ENCODE measurements around the gene AGBL4. TPM values are rescaled to one million over a fixed set of nuclear protein-coding genes. Genes with fewer than 3 reads are reported as not detected.
"Not testable (repeated sequence)": the region's sequence is repeated elsewhere in the genome, so short reads cannot be mapped to it uniquely, and the experiment has no call there.

The AGBL4 gene
- total and polyA plus RNA-seq, 7 donors = 0.01 to 0.05 TPM; not detected in 5

GRCh38 chr1:49331066-49331852 is 692.5 kb downstream of the AGBL4 start:
- H3K27me3 ChIP-seq (ENCODE audit: insufficient read depth in 3 of 3, low read length in 2 of 3) = no peaks in the 10 kb centered on the region
- H3K27ac ChIP-seq = no peak overlapping the region
- WGBS, 3 donors = 83 to 86% (median 85%) methylated on average over 17 of the region's 17 CpGs
- TF ChIP-seq, protein P1, sequence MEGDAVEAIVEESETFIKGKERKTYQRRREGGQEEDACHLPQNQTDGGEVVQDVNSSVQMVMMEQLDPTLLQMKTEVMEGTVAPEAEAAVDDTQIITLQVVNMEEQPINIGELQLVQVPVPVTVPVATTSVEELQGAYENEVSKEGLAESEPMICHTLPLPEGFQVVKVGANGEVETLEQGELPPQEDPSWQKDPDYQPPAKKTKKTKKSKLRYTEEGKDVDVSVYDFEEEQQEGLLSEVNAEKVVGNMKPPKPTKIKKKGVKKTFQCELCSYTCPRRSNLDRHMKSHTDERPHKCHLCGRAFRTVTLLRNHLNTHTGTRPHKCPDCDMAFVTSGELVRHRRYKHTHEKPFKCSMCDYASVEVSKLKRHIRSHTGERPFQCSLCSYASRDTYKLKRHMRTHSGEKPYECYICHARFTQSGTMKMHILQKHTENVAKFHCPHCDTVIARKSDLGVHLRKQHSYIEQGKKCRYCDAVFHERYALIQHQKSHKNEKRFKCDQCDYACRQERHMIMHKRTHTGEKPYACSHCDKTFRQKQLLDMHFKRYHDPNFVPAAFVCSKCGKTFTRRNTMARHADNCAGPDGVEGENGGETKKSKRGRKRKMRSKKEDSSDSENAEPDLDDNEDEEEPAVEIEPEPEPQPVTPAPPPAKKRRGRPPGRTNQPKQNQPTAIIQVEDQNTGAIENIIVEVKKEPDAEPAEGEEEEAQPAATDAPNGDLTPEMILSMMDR (IDR thresholded peaks at IDR 0.05) = no peak
- no peaks in the 10 kb centered on the region for H3K4me1 ChIP-seq
- no peaks in the 10 kb centered on the region for H3K9me3 ChIP-seq
- intact Hi-C loops (cut with DNase I) = no loop called here
- H3K4me3 ChIP-seq = no peak overlapping the region
- ATAC-seq = no peak
- DNase-seq = no peak
- no peaks in the 10 kb centered on the region for H3K36me3 ChIP-seq (ENCODE audit: insufficient read depth in 1 of 2, low read depth in 1 of 2)

GRCh38 chr1:49323925-49324540 is 699.7 kb downstream of the AGBL4 start:
- Histone ChIP-seq H3K27me3 (ENCODE audit: insufficient read depth in 3 of 3, low read length in 2 of 3) (no peaks in the 10 kb centered on the region), H3K9me3 (no peaks in the 10 kb centered on the region), H3K36me3 (ENCODE audit: insufficient read depth in 1 of 2, low read depth in 1 of 2) (no peaks in the 10 kb centered on the region), H3K4me3 (no peak overlapping the region), H3K4me1 (no peaks in the 10 kb centered on the region), H3K27ac (no peak overlapping the region)
- WGBS, 3 donors = 89 to 98% (median 93%) methylated on average over 2 of the region's 2 CpGs
- intact Hi-C loops (cut with DNase I) = no loop called here
- DNase-seq (no peak), ATAC-seq (no peak)
- TF ChIP-seq, protein P1 (IDR thresholded peaks at IDR 0.05) = no peak

DNA sequence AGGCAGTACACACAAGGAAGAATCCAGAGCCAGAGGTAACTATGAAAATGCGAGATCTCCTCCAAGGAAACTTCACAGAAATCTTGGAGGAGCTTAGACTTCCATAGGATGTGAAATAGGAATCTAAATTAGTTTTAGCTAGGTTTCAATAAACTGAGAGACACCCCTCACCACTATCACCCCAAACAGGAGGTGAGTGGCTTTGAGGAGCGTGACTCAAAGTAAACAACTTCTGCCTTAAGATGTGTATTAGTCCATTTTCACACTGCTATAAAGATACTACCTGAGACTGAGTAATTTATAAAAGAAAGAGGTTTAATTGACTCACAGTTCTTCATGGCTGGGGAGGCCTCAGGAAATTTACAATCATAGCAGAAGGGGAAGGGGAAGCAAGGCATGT is 703.3 kb downstream of the AGBL4 start:
- WGBS, 3 donors = 79 to 82% (median 81%) methylated on average over 2 of the region's 2 CpGs
- intact Hi-C loops (cut with DNase I); DNase-seq: not testable (repeated sequence)

DNA sequence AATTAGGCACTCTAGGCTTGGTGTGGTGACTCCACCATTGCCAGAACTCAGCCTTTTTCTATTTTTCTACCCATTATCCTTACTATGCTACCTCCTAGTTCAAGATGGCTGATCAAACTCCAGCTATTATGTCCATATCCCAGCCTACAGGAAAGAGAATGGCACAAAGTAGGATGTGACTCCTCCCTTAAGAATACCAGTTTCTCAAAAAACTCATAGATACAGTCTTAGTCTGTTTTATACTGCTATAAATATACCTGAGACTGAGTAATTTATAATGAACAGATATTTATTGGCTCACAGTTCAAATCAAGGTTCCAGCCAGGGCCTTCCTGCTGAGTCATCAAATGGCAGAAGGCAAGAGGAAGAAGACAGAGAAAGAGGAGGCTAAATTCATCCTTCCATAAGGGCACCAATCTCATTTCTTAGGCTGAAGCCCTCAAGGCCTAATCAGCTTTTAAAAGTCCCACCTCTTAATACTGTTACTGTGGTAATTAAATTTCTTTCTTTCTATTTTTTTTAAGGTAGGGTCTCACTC is 704.3 kb downstream of the AGBL4 start:
- H3K27ac ChIP-seq = no peak overlapping the region
- H3K36me3 ChIP-seq (ENCODE audit: insufficient read depth in 1 of 2, low read depth in 1 of 2) = no peaks in the 10 kb centered on the region
- intact Hi-C loops (cut with DNase I) = no loop called here
- ATAC-seq = no peak
- H3K9me3 ChIP-seq = no peaks in the 10 kb centered on the region
- no peaks in the 10 kb centered on the region for H3K4me1 ChIP-seq
- H3K4me3 ChIP-seq = no peak overlapping the region
- DNase-seq = no peak
- H3K27me3 ChIP-seq (ENCODE audit: insufficient read depth in 3 of 3, low read length in 2 of 3) = no peaks in the 10 kb centered on the region
- TF ChIP-seq, protein P1 (IDR thresholded peaks at IDR 0.05) = no peak

More for the DNA sequence above, 703.3 kb downstream of the AGBL4 start:
- not testable (repeated sequence) for H3K36me3 ChIP-seq (ENCODE audit: insufficient read depth in 1 of 2, low read depth in 1 of 2); H3K27ac ChIP-seq; ATAC-seq; H3K4me3 ChIP-seq; H3K27me3 ChIP-seq (ENCODE audit: insufficient read depth in 3 of 3, low read length in 2 of 3); H3K4me1 ChIP-seq; H3K9me3 ChIP-seq

GRCh38 chr1:49318218-49318617 is 705.5 kb downstream of the AGBL4 start:
- no peaks in the 10 kb centered on the region for H3K9me3 ChIP-seq
- TF ChIP-seq, protein P1 (IDR thresholded peaks at IDR 0.05) = no peak
- no peaks in the 10 kb centered on the region for H3K36me3 ChIP-seq (ENCODE audit: insufficient read depth in 1 of 2, low read depth in 1 of 2)
- H3K27ac ChIP-seq = no peak overlapping the region
- no peaks in the 10 kb centered on the region for H3K4me1 ChIP-seq
- no peaks in the 10 kb centered on the region for H3K27me3 ChIP-seq (ENCODE audit: insufficient read depth in 3 of 3, low read length in 2 of 3)
- H3K4me3 ChIP-seq = no peak overlapping the region
- intact Hi-C loops (cut with DNase I) = no loop called here
- ATAC-seq = no peak
- DNase-seq = no peak
- 85 to 86% (median 85%) methylated on average over 2 of the region's 2 CpGs for WGBS, 3 donors

Data from psoas muscle (tissue), 8 donors.